ENCODE data around the gene MYO3A. TPM values are rescaled to one million over a fixed set of nuclear protein-coding genes. Genes with fewer than 3 reads are reported as not detected.

MYO3A gene
- total and polyA plus RNA-seq, 7 donors, result 0.03 to 0.32 (median 0.04) TPM; not detected in 3

DNA sequence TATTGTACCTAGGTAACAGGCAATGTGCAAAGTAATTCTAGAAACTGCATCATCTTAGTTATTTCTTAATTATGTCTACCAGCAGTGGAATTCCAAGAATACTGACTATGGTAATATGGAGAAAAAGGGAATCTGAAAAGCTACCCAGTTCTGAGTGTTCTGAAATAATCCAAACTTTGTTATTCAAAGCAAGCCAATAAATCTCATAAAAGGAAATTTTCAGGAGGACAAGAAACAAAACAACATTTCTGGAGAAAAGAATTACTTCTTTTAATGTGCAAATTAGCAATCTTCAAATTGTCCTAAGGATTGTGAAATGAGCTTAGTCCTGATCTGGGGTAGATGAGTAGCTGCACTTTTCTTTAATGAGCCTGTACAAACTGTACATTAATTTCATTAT is 88.8 kb downstream of the MYO3A start:
- intact Hi-C loops (cut with DNase I), result no loop called here
- Histone ChIP-seq H3K36me3 (ENCODE audit: insufficient read depth in 1 of 2, low read depth in 1 of 2) (no peaks in the 10 kb centered on the region), H3K27ac (no peak overlapping the region), H3K27me3 (ENCODE audit: insufficient read depth in 3 of 3, low read length in 2 of 3) (no peaks in the 10 kb centered on the region), H3K4me3 (no peak overlapping the region), H3K4me1 (no peaks in the 10 kb centered on the region), H3K9me3 (no peaks in the 10 kb centered on the region)
- no peak for DNase-seq
- TF ChIP-seq, protein P1, sequence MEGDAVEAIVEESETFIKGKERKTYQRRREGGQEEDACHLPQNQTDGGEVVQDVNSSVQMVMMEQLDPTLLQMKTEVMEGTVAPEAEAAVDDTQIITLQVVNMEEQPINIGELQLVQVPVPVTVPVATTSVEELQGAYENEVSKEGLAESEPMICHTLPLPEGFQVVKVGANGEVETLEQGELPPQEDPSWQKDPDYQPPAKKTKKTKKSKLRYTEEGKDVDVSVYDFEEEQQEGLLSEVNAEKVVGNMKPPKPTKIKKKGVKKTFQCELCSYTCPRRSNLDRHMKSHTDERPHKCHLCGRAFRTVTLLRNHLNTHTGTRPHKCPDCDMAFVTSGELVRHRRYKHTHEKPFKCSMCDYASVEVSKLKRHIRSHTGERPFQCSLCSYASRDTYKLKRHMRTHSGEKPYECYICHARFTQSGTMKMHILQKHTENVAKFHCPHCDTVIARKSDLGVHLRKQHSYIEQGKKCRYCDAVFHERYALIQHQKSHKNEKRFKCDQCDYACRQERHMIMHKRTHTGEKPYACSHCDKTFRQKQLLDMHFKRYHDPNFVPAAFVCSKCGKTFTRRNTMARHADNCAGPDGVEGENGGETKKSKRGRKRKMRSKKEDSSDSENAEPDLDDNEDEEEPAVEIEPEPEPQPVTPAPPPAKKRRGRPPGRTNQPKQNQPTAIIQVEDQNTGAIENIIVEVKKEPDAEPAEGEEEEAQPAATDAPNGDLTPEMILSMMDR (IDR thresholded peaks at IDR 0.05), result no peak
- no peak for ATAC-seq

DNA sequence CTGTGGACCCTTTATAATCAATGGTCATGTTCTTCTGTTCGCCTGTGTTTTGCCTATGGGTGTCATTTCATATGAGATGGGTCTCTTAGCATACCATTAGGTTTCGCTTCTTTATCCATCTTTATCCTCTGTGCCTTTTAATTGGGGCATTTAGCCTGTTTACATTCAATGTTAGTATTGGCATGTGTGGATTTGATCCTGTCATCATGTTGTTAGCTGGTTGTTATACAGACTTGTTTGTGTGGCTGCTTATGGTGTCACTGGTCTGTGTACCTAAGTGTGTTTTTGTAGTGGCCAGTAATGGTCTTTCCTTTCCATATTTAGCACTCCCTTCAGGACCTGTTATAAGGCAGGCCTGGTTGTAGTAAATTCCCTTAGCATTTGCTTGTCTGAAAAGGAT is 90.3 kb downstream of the MYO3A start:
- intact Hi-C loops (cut with DNase I), result no loop called here
- ATAC-seq, result no peak
- H3K9me3 ChIP-seq, result no peaks in the 10 kb centered on the region
- H3K4me3 ChIP-seq, result no peak overlapping the region
- H3K27me3 ChIP-seq (ENCODE audit: insufficient read depth in 3 of 3, low read length in 2 of 3), result no peaks in the 10 kb centered on the region
- WGBS, 3 donors, result 74 to 82% (median 80%) methylated on average over 2 of the region's 2 CpGs
- no peaks in the 10 kb centered on the region for H3K36me3 ChIP-seq (ENCODE audit: insufficient read depth in 1 of 2, low read depth in 1 of 2)
- H3K4me1 ChIP-seq, result no peaks in the 10 kb centered on the region
- TF ChIP-seq, protein P1 (IDR thresholded peaks at IDR 0.05), result no peak
- H3K27ac ChIP-seq, result no peak overlapping the region
- DNase-seq, result no peak

DNA sequence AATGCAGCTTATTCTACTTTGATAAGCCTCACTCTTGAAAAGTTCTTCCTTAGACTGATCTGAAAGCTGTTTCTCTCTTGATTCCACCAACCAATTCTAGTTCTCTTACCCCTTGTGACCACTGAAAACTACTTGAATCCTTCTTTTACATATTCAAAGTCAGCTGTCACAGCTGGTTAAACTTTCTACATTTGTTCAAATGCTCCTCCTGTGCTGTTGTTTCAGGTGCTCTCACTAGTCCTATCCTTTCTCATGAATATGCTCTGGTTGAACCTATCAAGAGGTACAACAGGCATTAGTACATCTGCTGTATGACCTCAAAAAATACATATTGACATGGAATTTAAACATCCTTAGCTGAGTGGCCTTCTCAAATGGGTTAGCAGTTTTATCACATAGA is 91.5 kb downstream of the MYO3A start:
- no peak overlapping the region for H3K27ac ChIP-seq
- TF ChIP-seq, protein P1 (IDR thresholded peaks at IDR 0.05), result no peak
- H3K9me3 ChIP-seq, result no peaks in the 10 kb centered on the region
- no peaks in the 10 kb centered on the region for H3K27me3 ChIP-seq (ENCODE audit: insufficient read depth in 3 of 3, low read length in 2 of 3)
- intact Hi-C loops (cut with DNase I), result no loop called here
- no peaks in the 10 kb centered on the region for H3K4me1 ChIP-seq
- no peak for DNase-seq
- H3K36me3 ChIP-seq (ENCODE audit: insufficient read depth in 1 of 2, low read depth in 1 of 2), result no peaks in the 10 kb centered on the region
- no peak overlapping the region for H3K4me3 ChIP-seq
- ATAC-seq, result no peak

DNA sequence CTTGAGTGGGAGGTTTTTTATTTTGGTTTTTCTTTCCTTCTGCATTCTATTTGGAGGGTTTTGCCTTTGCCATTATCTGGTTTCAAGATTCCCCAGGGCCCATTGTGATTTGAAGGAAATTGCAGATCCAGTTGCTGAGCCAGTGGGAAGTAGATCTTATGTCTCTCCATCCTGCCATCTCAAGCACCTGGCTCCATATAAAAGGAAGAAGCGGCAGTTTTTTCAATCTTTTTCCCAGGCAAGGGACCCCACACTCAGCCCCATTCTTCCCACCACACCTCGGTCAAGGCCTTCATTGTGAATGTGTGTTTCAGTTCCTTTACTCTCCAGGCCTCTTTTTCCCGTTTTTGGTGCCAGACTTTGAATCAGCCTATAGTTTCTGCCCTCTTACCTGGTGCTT is 95.8 kb downstream of the MYO3A start:
- H3K27ac ChIP-seq, result no peak overlapping the region
- H3K4me3 ChIP-seq, result no peak overlapping the region
- no peaks in the 10 kb centered on the region for H3K4me1 ChIP-seq
- TF ChIP-seq, protein P1 (IDR thresholded peaks at IDR 0.05), result no peak
- intact Hi-C loops (cut with DNase I), result no loop called here
- WGBS, 3 donors, result 62 to 77% (median 67%) methylated on average over 3 of the region's 3 CpGs
- no peaks in the 10 kb centered on the region for H3K27me3 ChIP-seq (ENCODE audit: insufficient read depth in 3 of 3, low read length in 2 of 3)
- no peaks in the 10 kb centered on the region for H3K9me3 ChIP-seq
- ATAC-seq (no peak), DNase-seq (no peak)
- no peaks in the 10 kb centered on the region for H3K36me3 ChIP-seq (ENCODE audit: insufficient read depth in 1 of 2, low read depth in 1 of 2)

DNA sequence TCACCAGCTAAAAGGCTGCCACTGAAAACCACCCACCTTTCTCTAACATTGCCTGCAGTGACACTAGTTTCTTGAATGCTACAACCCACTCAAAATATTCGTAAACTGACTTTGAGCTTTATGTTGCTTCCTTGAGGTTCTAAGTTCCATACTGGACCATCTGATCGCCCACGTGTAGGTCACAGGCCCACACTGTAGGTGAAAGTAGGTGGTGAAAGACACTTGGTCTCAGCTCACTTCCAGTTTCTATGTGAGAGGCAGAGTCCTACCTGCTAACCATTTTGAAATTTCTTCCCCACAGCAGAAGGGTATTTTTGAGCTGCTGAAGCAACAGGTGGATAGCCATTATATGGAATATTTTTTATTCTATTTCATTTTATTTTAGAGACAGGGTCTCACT is 97.3 kb downstream of the MYO3A start:
- WGBS, 3 donors, result 89 to 92% (median 91%) methylated on average over 3 of the region's 3 CpGs
- H3K4me1 ChIP-seq, result no peaks in the 10 kb centered on the region

More for the DNA sequence above, 97.3 kb downstream of the MYO3A start:
- Histone ChIP-seq H3K4me3 (no peak overlapping the region), H3K36me3 (ENCODE audit: insufficient read depth in 1 of 2, low read depth in 1 of 2) (no peaks in the 10 kb centered on the region), H3K27ac (no peak overlapping the region), H3K9me3 (no peaks in the 10 kb centered on the region), H3K27me3 (ENCODE audit: insufficient read depth in 3 of 3, low read length in 2 of 3) (no peaks in the 10 kb centered on the region)
- intact Hi-C loops (cut with DNase I), result no loop called here
- TF ChIP-seq, protein P1 (IDR thresholded peaks at IDR 0.05), result no peak
- ATAC-seq (no peak), DNase-seq (no peak)
